H9 (cell line): ENCODE data around the gene RAD18. TPM values are rescaled to one million over a fixed set of nuclear protein-coding genes. Genes with fewer than 3 reads are reported as not detected.

ENCODE experiments used
- DNase-seq: peaks from one replicate; pipeline ENCODE4 v3.0.0-alpha.2; 2017
- H2AFZ ChIP-seq: one replicate; pipeline ENCODE4 v1.6.1; 2013; ENCODE audit warnings: mild to moderate bottlenecking, low read length, control low read depth, moderate library complexity
- H2AK5ac ChIP-seq: 2 replicates; pipeline ENCODE4 v1.6.1; 2013; ENCODE audit warnings: low read length, control low read depth, mixed read lengths; ENCODE audit not compliant: insufficient read length
- H2BK120ac ChIP-seq: one replicate; pipeline ENCODE4 v1.6.1; 2013; ENCODE audit warnings: low read depth, mild to moderate bottlenecking, low read length, control low read depth, inconsistent platforms; ENCODE audit not compliant: poor library complexity, severe bottlenecking
- H2BK12ac ChIP-seq: 2 replicates; pipeline ENCODE4 v1.6.1; 2013; ENCODE audit warnings: low read length, control low read depth, mixed read lengths, low read depth; ENCODE audit not compliant: insufficient read length
- H2BK15ac ChIP-seq: 2 replicates; pipeline ENCODE4 v1.6.1; 2013; ENCODE audit warnings: low read depth, low read length, control low read depth
- H2BK20ac ChIP-seq: one replicate; pipeline ENCODE4 v1.6.1; 2013; ENCODE audit warnings: low read depth, mild to moderate bottlenecking, low read length, control low read depth, inconsistent platforms; ENCODE audit not compliant: poor library complexity, severe bottlenecking
- H2BK5ac ChIP-seq: 2 replicates; pipeline ENCODE4 v1.6.1; 2013; ENCODE audit warnings: low read length, control low read depth, mixed read lengths; ENCODE audit not compliant: insufficient read length
- H3K14ac ChIP-seq: 2 replicates; pipeline ENCODE4 v1.6.1; 2013; ENCODE audit warnings: low read length, control low read depth; ENCODE audit not compliant: insufficient read depth
- H3K18ac ChIP-seq: 2 replicates; pipeline ENCODE4 v1.6.1; 2013; ENCODE audit warnings: low read depth, mild to moderate bottlenecking, mixed read lengths, low read length, control low read depth; ENCODE audit not compliant: insufficient read length
- H3K23ac ChIP-seq: 2 replicates; pipeline ENCODE4 v1.6.1; 2013; ENCODE audit warnings: low read length, control low read depth, mixed read lengths, low read depth; ENCODE audit not compliant: insufficient read length
- H3K23me2 ChIP-seq: 2 replicates; pipeline ENCODE4 v1.6.1; 2013; ENCODE audit warnings: low read depth, mild to moderate bottlenecking, mixed read lengths, low read length, control low read depth; ENCODE audit not compliant: insufficient read length, poor library complexity, severe bottlenecking
- H3K27ac ChIP-seq: 2 replicates; pipeline ENCODE4 v1.5.1; 2013; ENCODE audit warnings: low read length, control low read depth, mixed read lengths, low read depth; ENCODE audit not compliant: insufficient read length
- H3K27me3 ChIP-seq: 2 replicates; pipeline ENCODE4 v1.6.1; 2013; ENCODE audit warnings: low read length, control low read depth, inconsistent platforms; ENCODE audit not compliant: insufficient read depth
- H3K4ac ChIP-seq: 2 replicates; pipeline ENCODE4 v1.6.1; 2013; ENCODE audit warnings: low read depth, mild to moderate bottlenecking, control low read depth, inconsistent platforms, low read length, moderate library complexity
- H3K4me1 ChIP-seq: 2 replicates; pipeline ENCODE4 v1.6.1; 2013; ENCODE audit warnings: low read length, control low read depth, inconsistent platforms; ENCODE audit not compliant: insufficient read depth
- H3K4me2 ChIP-seq: 2 replicates; pipeline ENCODE4 v1.6.1; 2013; ENCODE audit warnings: low read length, control low read depth, mixed read lengths; ENCODE audit not compliant: insufficient read length, insufficient read depth
- H3K56ac ChIP-seq: 2 replicates; pipeline ENCODE4 v1.6.1; 2013; ENCODE audit warnings: low read depth, mild to moderate bottlenecking, mixed read lengths, low read length, control low read depth; ENCODE audit not compliant: insufficient read length
- H3K79me1 ChIP-seq: 2 replicates; pipeline ENCODE4 v1.6.1; 2013; ENCODE audit warnings: low read depth, mild to moderate bottlenecking, moderate library complexity, low read length, control low read depth, inconsistent platforms; ENCODE audit not compliant: insufficient read depth, poor library complexity, severe bottlenecking
- H3K79me2 ChIP-seq: 2 replicates; pipeline ENCODE4 v1.6.1; 2013; ENCODE audit warnings: low read length, control low read depth, inconsistent platforms; ENCODE audit not compliant: insufficient read depth
- H3K9ac ChIP-seq: 2 replicates; pipeline ENCODE4 v1.6.1; 2013; ENCODE audit warnings: low read length, control low read depth, mixed read lengths; ENCODE audit not compliant: insufficient read length; ENCODE audit errors: extremely low read depth
- H3K9me3 ChIP-seq: one replicate; pipeline ENCODE4 v1.6.1; 2013; ENCODE audit warnings: low read depth, low read length, inconsistent platforms; ENCODE audit not compliant: control insufficient read depth
- H3T11ph ChIP-seq: one replicate; pipeline ENCODE4 v1.6.1; 2013; ENCODE audit warnings: mild to moderate bottlenecking, low read length, control low read depth, inconsistent platforms
- H4K20me1 ChIP-seq: one replicate; pipeline ENCODE4 v1.6.1; 2013; ENCODE audit not compliant: control insufficient read depth, insufficient read length, insufficient read depth
- H4K5ac ChIP-seq: 2 replicates; pipeline ENCODE4 v1.6.1; 2013; ENCODE audit warnings: low read depth, mild to moderate bottlenecking, mixed read lengths, low read length, control low read depth; ENCODE audit not compliant: insufficient read length
- H4K8ac ChIP-seq: replicated peaks from 2 replicates; pipeline ENCODE4 v1.6.1; 2013; ENCODE audit warnings: low read length, control low read depth, mixed read lengths, low read depth; ENCODE audit not compliant: insufficient read length
- H4K91ac ChIP-seq: 2 replicates; pipeline ENCODE4 v1.6.1; 2013; ENCODE audit warnings: low read depth, mild to moderate bottlenecking, moderate library complexity, mixed read lengths, low read length, control low read depth; ENCODE audit not compliant: insufficient read length
- H3K27ac Mint-ChIP-seq, 3 experiments: 2 replicates in 2 of 3; 3 replicates in 1 of 3; pipeline ENCODE4 v1.8.0; 2020 to 2021; ENCODE audit warnings: mixed read lengths in 3 of 3, mild to moderate bottlenecking in 1 of 3, moderate library complexity in 1 of 3
- H3K27me3 Mint-ChIP-seq: 2 replicates; pipeline ENCODE4 v1.8.0; 2021; ENCODE audit warnings: low read depth, mild to moderate bottlenecking, moderate library complexity, mixed read lengths
- H3K36me3 Mint-ChIP-seq, 3 experiments: 2 replicates in 2 of 3; 3 replicates in 1 of 3; pipeline ENCODE4 v1.8.0; 2020 to 2021; ENCODE audit warnings: low read depth in 3 of 3, mixed read lengths in 3 of 3; ENCODE audit not compliant: insufficient read depth in 1 of 3
- H3K4me1 Mint-ChIP-seq, 2 experiments: 2 replicates each; pipeline ENCODE4 v1.8.0; 2020; ENCODE audit warnings: mixed read lengths in 2 of 2
- H3K4me3 Mint-ChIP-seq, 2 experiments: 2 replicates in 1 of 2; 3 replicates in 1 of 2; pipeline ENCODE4 v1.8.0; 2020 to 2021; ENCODE audit warnings: mild to moderate bottlenecking in 2 of 2, mixed read lengths in 2 of 2, moderate library complexity in 1 of 2
- H3K9me3 Mint-ChIP-seq, 2 experiments: 2 replicates in 1 of 2; 3 replicates in 1 of 2; pipeline ENCODE4 v1.8.0; 2020; ENCODE audit warnings: mild to moderate bottlenecking in 2 of 2, mixed read lengths in 2 of 2, moderate library complexity in 1 of 2
- CTCF ChIP-seq: fragments of 200-600 bp; sonication (generic); conservative IDR thresholded peaks from 3 replicates; pipeline ENCODE4 v1.8.0; 2021; ENCODE audit warnings: antibody characterized with exemption, mild to moderate bottlenecking
- WGBS: extraction: QIAGEN DNeasy Blood & Tissue Kit; methylation state at CpG from one replicate; pipeline ENCODE4 v1.1.7; 2013; ENCODE audit warnings: missing lambda C conversion rate, low lambda C conversion rate, mixed read lengths; ENCODE audit not compliant: insufficient read length; ENCODE audit errors: extremely low coverage; 5-methylcytosine and 5-hydroxymethylcytosine counted together
- total RNA-seq: library from RNA; stranded (reverse); gene quantifications from 2 replicates; pipeline ENCODE4 v1.2.1, GENCODE V29; 2021

Gene RAD18
- total RNA-seq, 1 experiment from 2014 or later = 27.8 TPM

- Histone ChIP-seq H3K79me2 (no peaks in the 10 kb centered on the region), H4K91ac (no peak overlapping the region), H3K27me3 (no peaks in the 10 kb centered on the region), H3K9me3 (no peaks in the 10 kb centered on the region), H3K4ac (no peak overlapping the region), H2AK5ac (no peak overlapping the region), H3K18ac (no peak overlapping the region), H4K5ac (no peak overlapping the region), H3K79me1 (no peaks in the 10 kb centered on the region), H3T11ph (no peak overlapping the region), H2BK20ac (no peak overlapping the region), H3K4me1 (no peaks in the 10 kb centered on the region), H3K4me2 (no peak overlapping the region), H2BK12ac (no peak overlapping the region), H3K14ac (no peak overlapping the region), H2AFZ (no peak overlapping the region), H3K56ac (no peak overlapping the region), H3K23me2 (no peaks in the 10 kb centered on the region), H3K9ac (no peak overlapping the region), H3K27ac (no peak overlapping the region), H4K8ac (no peak overlapping the region), H4K20me1 (no peaks in the 10 kb centered on the region), H2BK15ac (no peak overlapping the region), H3K23ac (no peak overlapping the region), H2BK120ac (no peak overlapping the region), H2BK5ac (no peak overlapping the region)
- peaks cover 5 to 6% of the 10 kb centered on the region in 2 experiments for H3K4me1 Mint-ChIP-seq
- no peak for DNase-seq
- no peak for TF ChIP-seq CTCF
- H3K27me3 Mint-ChIP-seq = peaks cover 16% of the 10 kb centered on the region
- H3K4me3 Mint-ChIP-seq = no peak overlapping the region
- 0 out of 7 replicates have a peak, but pooled peaks cover 0 to 1% (median 0%) of the 10 kb centered on the region in 3 experiments for H3K36me3 Mint-ChIP-seq
- H3K9me3 Mint-ChIP-seq = peaks cover 0 to 5% of the 10 kb centered on the region in 2 experiments; a peak in 2 of 5 replicates
- WGBS = no CpG with 5 or more reads among the region's 6 CpGs
- no peak overlapping the region for H3K27ac Mint-ChIP-seq
Observed at GRCh38 chr3:8984081-8984480, 20.8 kb upstream of the RAD18 start.
